Immature natural killer cell (primary cell): Measurements from ENCODE around the gene SEC22A. TPM values are rescaled to one million over a fixed set of nuclear protein-coding genes. Genes with fewer than 3 reads are reported as not detected.

ENCODE experiments used
- DNase-seq, 3 donors: peaks; one replicate each; pipeline ENCODE4 v3.0.0; 2022; ENCODE audit warnings: mixed read lengths in 1 of 3
- H3K27ac Mint-ChIP-seq, 6 donors: one replicate each; pipeline ENCODE4 v1.8.0; 2020; ENCODE audit warnings: mixed read lengths in 6 of 6, mild to moderate bottlenecking in 5 of 6, inconsistent platforms in 4 of 6, moderate library complexity in 3 of 6
- H3K27me3 Mint-ChIP-seq, 3 donors: one replicate each; pipeline ENCODE4 v1.8.0; 2020 to 2021; ENCODE audit warnings: low read depth in 3 of 3, mild to moderate bottlenecking in 3 of 3, mixed read lengths in 3 of 3, moderate library complexity in 3 of 3, inconsistent platforms in 1 of 3
- H3K36me3 Mint-ChIP-seq, 3 donors: one replicate each; pipeline ENCODE4 v1.8.0; 2020; ENCODE audit warnings: mixed read lengths in 3 of 3, inconsistent platforms in 2 of 3, mild to moderate bottlenecking in 2 of 3
- H3K4me1 Mint-ChIP-seq, 2 donors: one replicate each; pipeline ENCODE4 v1.8.0; 2020; ENCODE audit warnings: inconsistent platforms in 2 of 2, mild to moderate bottlenecking in 2 of 2, mixed read lengths in 2 of 2, moderate library complexity in 1 of 2
- H3K4me3 Mint-ChIP-seq, 5 donors: one replicate each; pipeline ENCODE4 v1.8.0; 2020; ENCODE audit warnings: mild to moderate bottlenecking in 5 of 5, mixed read lengths in 5 of 5, inconsistent platforms in 3 of 5, moderate library complexity in 3 of 5
- H3K9me3 Mint-ChIP-seq, 6 donors: one replicate each; pipeline ENCODE4 v1.8.0; 2020; ENCODE audit warnings: mild to moderate bottlenecking in 6 of 6, mixed read lengths in 6 of 6, inconsistent platforms in 4 of 6, moderate library complexity in 3 of 6
- polyA plus RNA-seq, 3 donors: library from polyadenylated mRNA; unstranded; fragments of 300-500 nt; fragmentation: Illumina TruSeq; gene quantifications; one replicate each; pipeline ENCODE4 v1.2.3, GENCODE V29; 2021

Gene SEC22A
- polyA plus RNA-seq, 3 donors from 2014 or later: 9.6 to 15.3 (median 14.0) TPM

DNA sequence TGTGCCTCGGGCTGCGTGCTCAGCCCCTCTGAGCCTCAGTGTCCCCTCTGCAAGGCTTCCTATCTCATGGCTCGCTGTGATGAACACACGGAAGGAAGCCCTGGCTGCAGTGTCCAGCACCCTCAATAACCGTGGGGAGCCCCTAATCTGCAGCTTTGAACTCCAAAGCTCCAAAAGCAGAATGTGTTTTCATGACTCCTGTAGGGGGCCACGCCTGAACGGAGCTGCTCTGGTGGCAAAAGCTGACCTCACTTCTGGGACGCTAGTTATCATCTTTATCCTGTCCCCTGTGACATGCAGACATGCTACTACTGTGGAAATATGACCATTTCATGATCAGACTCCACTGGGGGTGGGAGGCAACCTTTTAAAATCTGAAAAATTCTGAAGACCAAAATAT lies 98.8 kb downstream of the SEC22A start:
- H3K27me3 Mint-ChIP-seq: peaks cover 0 to 6% (median 0%) of the 10 kb centered on the region in 3 donors
- H3K36me3 Mint-ChIP-seq: no peaks in the 10 kb centered on the region
- no peak overlapping the region for H3K4me3 Mint-ChIP-seq
- H3K27ac Mint-ChIP-seq: no peak overlapping the region
- H3K4me1 Mint-ChIP-seq: no peaks in the 10 kb centered on the region
- no peak for DNase-seq
- H3K9me3 Mint-ChIP-seq: no peaks in the 10 kb centered on the region

DNA sequence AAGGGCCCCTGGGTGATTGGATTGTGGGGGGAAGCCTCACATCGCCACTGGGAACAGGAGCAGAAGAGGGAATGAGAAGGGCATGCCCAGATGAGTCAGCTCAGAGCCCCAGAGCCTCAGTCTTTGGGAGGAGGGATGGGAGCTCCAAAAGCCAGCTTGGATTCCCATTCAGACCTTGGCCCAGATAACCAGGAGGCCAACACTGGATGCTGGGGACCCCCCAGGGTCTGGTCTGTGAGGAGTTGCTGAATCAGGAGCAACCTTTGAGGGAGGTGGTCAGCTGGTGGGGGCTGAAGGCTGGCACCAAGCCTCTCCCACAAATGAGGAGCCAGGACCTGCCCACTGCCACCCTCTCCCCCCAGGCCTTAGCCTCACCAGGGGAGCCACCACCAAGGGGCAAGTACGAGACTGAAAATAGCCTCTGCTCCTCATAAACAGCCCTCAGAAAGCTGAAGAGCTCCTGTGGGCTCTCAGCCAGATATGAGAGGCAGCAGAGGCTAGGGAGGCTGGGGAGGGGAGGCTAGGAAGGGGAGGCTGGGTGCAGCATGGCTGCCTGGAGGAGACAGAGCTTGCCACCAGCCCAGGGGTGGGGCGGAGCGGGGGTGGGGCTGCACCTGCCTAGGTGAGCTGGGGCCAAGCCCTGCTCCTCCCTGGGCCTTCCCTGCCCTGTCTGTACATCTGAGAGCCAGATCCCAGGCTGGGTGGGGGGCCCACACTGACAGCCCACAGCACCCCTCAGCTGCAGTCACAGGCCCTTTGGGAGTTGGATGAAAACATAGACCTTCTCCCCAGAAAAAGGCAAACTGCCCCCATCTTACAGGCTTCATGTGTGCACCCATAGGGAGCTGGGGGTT lies 99.8 kb downstream of the SEC22A start:
- Mint-ChIP-seq H3K9me3 (no peaks in the 10 kb centered on the region), H3K27me3 (peaks cover 0 to 6% (median 0%) of the 10 kb centered on the region in 3 donors), H3K4me1 (no peaks in the 10 kb centered on the region), H3K36me3 (no peaks in the 10 kb centered on the region), H3K4me3 (no peak overlapping the region), H3K27ac (no peak overlapping the region)
- DNase-seq: no peak

- Mint-ChIP-seq H3K4me1 (no peaks in the 10 kb centered on the region), H3K27ac (no peak overlapping the region), H3K9me3 (no peaks in the 10 kb centered on the region), H3K4me3 (no peak overlapping the region), H3K36me3 (no peaks in the 10 kb centered on the region), H3K27me3 (peaks cover 0 to 4% (median 2%) of the 10 kb centered on the region in 3 donors)
- DNase-seq: no peak
These were observed 101.2 kb downstream of the SEC22A start for GRCh38 chr3:123302961-123303360.

- no peaks in the 10 kb centered on the region for H3K9me3 Mint-ChIP-seq
- H3K27ac Mint-ChIP-seq: no peak overlapping the region
- H3K4me1 Mint-ChIP-seq: no peaks in the 10 kb centered on the region
- DNase-seq: no peak
- no peaks in the 10 kb centered on the region for H3K36me3 Mint-ChIP-seq
- peaks cover 0 to 4% (median 2%) of the 10 kb centered on the region in 3 donors for H3K27me3 Mint-ChIP-seq
- H3K4me3 Mint-ChIP-seq: no peak overlapping the region
These were observed 102.3 kb downstream of the SEC22A start for GRCh38 chr3:123303976-123304560.

GRCh38 chr3:123305192-123305591 lies 103.4 kb downstream of the SEC22A start:
- Mint-ChIP-seq H3K9me3 (no peaks in the 10 kb centered on the region), H3K36me3 (no peaks in the 10 kb centered on the region), H3K4me3 (no peak overlapping the region), H3K4me1 (no peaks in the 10 kb centered on the region), H3K27me3 (peaks cover 0 to 7% (median 2%) of the 10 kb centered on the region in 3 donors), H3K27ac (no peak overlapping the region)
- DNase-seq: no peak

DNA sequence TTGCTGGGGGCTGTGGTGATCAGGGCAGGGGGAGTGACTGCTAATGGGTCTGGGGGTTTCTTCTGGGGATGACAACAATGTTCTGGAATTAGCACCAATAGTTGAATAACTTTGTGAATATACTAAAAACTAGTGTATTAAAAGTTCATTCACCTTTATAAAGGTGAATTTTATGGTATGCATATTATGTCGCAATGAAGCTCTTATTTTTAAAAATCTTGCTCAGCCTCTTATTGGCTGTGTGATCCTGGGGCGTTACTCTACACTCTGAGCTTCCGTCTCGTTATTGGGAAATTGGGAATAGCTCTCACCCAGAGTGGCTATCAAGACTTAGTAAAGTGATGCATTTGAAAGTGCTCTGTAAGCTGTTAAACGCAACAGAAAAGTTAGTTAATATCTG lies 105.3 kb downstream of the SEC22A start:
- DNase-seq: no peak
- Mint-ChIP-seq H3K27ac (no peak overlapping the region), H3K4me3 (no peak overlapping the region), H3K27me3 (peaks cover 0 to 10% (median 2%) of the 10 kb centered on the region in 3 donors), H3K4me1 (no peaks in the 10 kb centered on the region), H3K36me3 (no peaks in the 10 kb centered on the region), H3K9me3 (no peaks in the 10 kb centered on the region)

- Mint-ChIP-seq H3K4me3 (no peak overlapping the region), H3K27ac (no peak overlapping the region), H3K4me1 (no peaks in the 10 kb centered on the region), H3K27me3 (peaks cover 2 to 8% (median 6%) of the 10 kb centered on the region in 3 donors), H3K9me3 (no peaks in the 10 kb centered on the region), H3K36me3 (no peaks in the 10 kb centered on the region)
- no peak for DNase-seq
These were observed 108.4 kb downstream of the SEC22A start for GRCh38 chr3:123310186-123310585.

GRCh38 chr3:123310741-123311140 lies 109.0 kb downstream of the SEC22A start:
- Mint-ChIP-seq H3K4me1 (no peaks in the 10 kb centered on the region), H3K9me3 (no peaks in the 10 kb centered on the region)

DNA sequence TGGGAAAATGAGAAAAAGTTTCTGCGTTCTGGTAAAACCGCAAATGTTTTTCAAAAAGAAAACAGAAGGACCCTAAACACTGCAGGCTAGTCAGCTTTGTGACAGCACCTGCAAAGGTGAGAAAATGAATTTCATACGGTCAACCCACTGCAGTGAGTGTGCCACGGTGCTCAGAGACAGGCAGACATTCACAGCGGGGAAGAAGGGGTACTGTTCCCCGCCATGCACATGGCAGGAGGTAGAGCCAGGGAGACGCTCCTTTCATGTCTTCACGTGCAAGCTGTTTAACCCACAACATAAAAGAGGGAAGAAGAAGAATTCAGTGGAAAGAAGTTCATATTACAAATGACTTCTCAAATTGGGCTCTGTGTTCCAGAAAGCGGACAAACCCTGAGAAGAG lies 109.5 kb downstream of the SEC22A start:
- peaks cover 2 to 8% (median 6%) of the 10 kb centered on the region in 3 donors for H3K27me3 Mint-ChIP-seq
- H3K36me3 Mint-ChIP-seq: no peaks in the 10 kb centered on the region
- no peak for DNase-seq
- no peak overlapping the region for H3K27ac Mint-ChIP-seq
- no peaks in the 10 kb centered on the region for H3K4me1 Mint-ChIP-seq
- no peak overlapping the region for H3K4me3 Mint-ChIP-seq
- no peaks in the 10 kb centered on the region for H3K9me3 Mint-ChIP-seq

More at GRCh38 chr3:123310741-123311140, 109.0 kb downstream of the SEC22A start:
- Mint-ChIP-seq H3K27me3 (peaks cover 2 to 8% (median 6%) of the 10 kb centered on the region in 3 donors), H3K36me3 (no peaks in the 10 kb centered on the region), H3K4me3 (no peak overlapping the region), H3K27ac (no peak overlapping the region)
- DNase-seq: no peak

- Mint-ChIP-seq H3K27me3 (peaks cover 0 to 10% (median 6%) of the 10 kb centered on the region in 3 donors), H3K4me3 (no peak overlapping the region), H3K36me3 (no peaks in the 10 kb centered on the region), H3K27ac (no peak overlapping the region), H3K4me1 (no peaks in the 10 kb centered on the region), H3K9me3 (no peaks in the 10 kb centered on the region)
- DNase-seq: no peak
These were observed 110.9 kb downstream of the SEC22A start for GRCh38 chr3:123312331-123313265.

DNA sequence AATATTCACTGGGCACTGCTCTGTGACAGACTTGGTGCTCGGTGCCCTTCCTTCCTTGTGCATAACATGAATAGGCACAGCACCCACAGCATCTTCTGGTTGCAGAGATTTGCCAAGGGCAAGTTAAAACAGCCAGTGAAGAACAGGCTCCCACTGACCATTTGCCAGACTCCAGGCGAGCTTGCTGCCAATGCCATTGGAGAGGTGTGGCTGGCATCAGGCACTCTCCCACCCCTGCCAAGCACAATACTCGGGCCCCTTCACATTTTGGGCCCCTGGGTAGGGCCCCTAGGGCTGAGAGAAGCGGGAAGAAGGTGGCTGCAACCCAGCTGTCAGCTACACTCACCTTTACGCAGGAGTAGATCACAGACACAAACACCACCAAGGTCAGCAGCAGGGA lies 112.1 kb downstream of the SEC22A start:
- DNase-seq: no peak
- Mint-ChIP-seq H3K9me3 (no peaks in the 10 kb centered on the region), H3K4me1 (no peaks in the 10 kb centered on the region), H3K27me3 (peaks cover 0 to 10% (median 6%) of the 10 kb centered on the region in 3 donors), H3K27ac (no peak overlapping the region), H3K36me3 (no peaks in the 10 kb centered on the region), H3K4me3 (no peak overlapping the region)

- no peak overlapping the region for H3K27ac Mint-ChIP-seq
- no peaks in the 10 kb centered on the region for H3K4me1 Mint-ChIP-seq
- no peak overlapping the region for H3K4me3 Mint-ChIP-seq
- no peak for DNase-seq
- H3K36me3 Mint-ChIP-seq: no peaks in the 10 kb centered on the region
- no peaks in the 10 kb centered on the region for H3K9me3 Mint-ChIP-seq
- peaks cover 0 to 9% (median 8%) of the 10 kb centered on the region in 3 donors for H3K27me3 Mint-ChIP-seq
These were observed 112.9 kb downstream of the SEC22A start for GRCh38 chr3:123314359-123315270.

GRCh38 chr3:123315271-123315595 lies 113.5 kb downstream of the SEC22A start:
- Mint-ChIP-seq H3K27me3 (peaks cover 0 to 8% (median 7%) of the 10 kb centered on the region in 3 donors), H3K36me3 (no peaks in the 10 kb centered on the region), H3K27ac (no peak overlapping the region), H3K4me1 (no peaks in the 10 kb centered on the region), H3K9me3 (no peaks in the 10 kb centered on the region), H3K4me3 (no peak overlapping the region)
- DNase-seq: no peak
